Cerebellar cortex (tissue), 1 donor: ENCODE measurements around the gene EMC6.

Source experiments
- DNase-seq: peaks from one replicate; pipeline ENCODE4 v3.0.0-alpha.2; 2015; ENCODE audit warnings: low spot score

The EMC6 gene

GRCh38 chr17:3708366-3708765 is 39.8 kb downstream of the EMC6 start:
- DNase-seq = no peak

DNA sequence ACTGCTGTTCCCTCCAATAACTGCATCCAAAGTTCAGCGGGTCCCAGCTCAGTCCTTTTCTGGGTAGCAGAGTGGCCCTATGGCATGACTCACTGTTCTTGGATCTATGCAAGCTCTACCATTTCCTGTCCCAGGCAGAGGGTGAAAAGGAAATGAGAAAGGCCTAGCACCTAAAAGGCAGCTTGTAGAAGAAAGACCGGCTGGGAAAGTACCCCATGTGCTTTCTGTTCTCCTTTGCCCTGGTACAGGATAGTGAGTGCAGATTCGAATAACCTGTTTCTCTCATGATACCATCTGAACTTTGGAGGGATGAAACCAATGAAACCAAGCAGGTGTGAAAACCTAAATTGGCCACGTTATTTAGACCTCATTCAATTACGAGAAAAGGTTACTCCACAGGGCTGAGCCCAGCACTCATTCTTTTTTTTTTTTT is 42.4 kb downstream of the EMC6 start:
- no peak for DNase-seq

GRCh38 chr17:3712811-3713463 is 44.3 kb downstream of the EMC6 start:
- DNase-seq = no peak

GRCh38 chr17:3715296-3715695 is 46.7 kb downstream of the EMC6 start:
- no peak for DNase-seq

- DNase-seq = no peak
Measured at GRCh38 chr17:3718201-3718600, 49.6 kb downstream of the EMC6 start.

DNA sequence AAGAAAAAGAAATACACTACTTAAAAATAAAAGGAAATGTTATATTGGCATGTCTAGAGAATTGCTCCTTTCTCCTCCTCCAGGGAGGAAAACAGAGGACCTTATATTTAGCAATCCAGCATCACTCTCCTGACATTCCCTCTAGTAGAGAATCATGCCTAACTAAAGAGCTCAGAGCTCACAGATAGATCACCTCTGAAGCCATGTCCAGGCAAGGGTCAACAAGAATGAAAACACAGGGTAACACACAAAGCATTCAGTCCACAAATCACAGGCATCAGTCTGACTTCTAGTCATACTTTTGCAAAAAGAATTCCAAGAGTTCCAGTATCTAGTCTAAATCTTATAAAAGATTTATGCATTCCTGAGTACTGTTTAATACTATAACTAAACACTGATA is 50.7 kb downstream of the EMC6 start:
- DNase-seq = no peak
